Gastroesophageal sphincter (tissue), 3 donors: Measurements from ENCODE around the gene CLSTN2.

Experiments
- CTCF ChIP-seq, 4 experiments: fragments of 200-600 bp in 2 of 4; fragments of 450-650 bp in 2 of 4; sonication (generic) in 1 of 4; IDR thresholded peaks; one replicate each; pipeline ENCODE4 v1.5.1; 2017 to 2019; ENCODE audit warnings: antibody characterized with exemption in 4 of 4, mild to moderate bottlenecking in 2 of 4, moderate library complexity in 2 of 4
- EP300 ChIP-seq: sonication (generic); formaldehyde crosslinking; IDR thresholded peaks from one replicate; pipeline ENCODE4 v1.6.1; 2017; ENCODE audit warnings: antibody characterized with exemption, mild to moderate bottlenecking
- POLR2A ChIP-seq, 2 donors: fragments of 450-650 bp; IDR thresholded peaks; one replicate each; pipeline ENCODE4 v1.6.1; 2017; ENCODE audit warnings: antibody characterized with exemption in 2 of 2, mild to moderate bottlenecking in 2 of 2, moderate library complexity in 1 of 2
- POLR2AphosphoS5 ChIP-seq: sonication (generic); formaldehyde crosslinking; IDR thresholded peaks from one replicate; pipeline ENCODE4 v1.6.1; 2017; ENCODE audit warnings: antibody characterized with exemption

- no peak for TF ChIP-seq POLR2AphosphoS5
- no peak for TF ChIP-seq CTCF (IDR thresholded peaks at IDR 0.05)
- TF ChIP-seq POLR2A (IDR thresholded peaks at IDR 0.05) = no peak
- TF ChIP-seq EP300 = no peak
These were observed 406.9 kb downstream of the CLSTN2 start for GRCh38 chr3:140341817-140342403.
